ENCODE data around the gene PLD5.

Gene PLD5

GRCh38 chr1:242506724-242507123 lies 17.8 kb downstream of the PLD5 start:
- in situ Hi-C loops (cut with MboI; ENCODE audit: low sequenced_read_pairs) = no loop called here

GRCh38 chr1:242489545-242489944 lies 35.0 kb downstream of the PLD5 start:
- in situ Hi-C loops (cut with MboI; ENCODE audit: low sequenced_read_pairs) = no loop called here

- in situ Hi-C loops (cut with MboI; ENCODE audit: low sequenced_read_pairs) = no loop called here
Observed at GRCh38 chr1:242477944-242478343, 46.6 kb downstream of the PLD5 start.

GRCh38 chr1:242470774-242471173 lies 53.7 kb downstream of the PLD5 start:
- in situ Hi-C loops (cut with MboI; ENCODE audit: low sequenced_read_pairs) = loop anchor here (25.0 kb wide), 1 partner anchor 842 kb away; no protein-coding TSS in a partner anchor

GRCh38 chr1:242468784-242469183 lies 55.7 kb downstream of the PLD5 start:
- in situ Hi-C loops (cut with MboI; ENCODE audit: low sequenced_read_pairs) = loop anchor here (25.0 kb wide), 1 partner anchor 844 kb away; no protein-coding TSS in a partner anchor

- in situ Hi-C loops (cut with MboI; ENCODE audit: low sequenced_read_pairs) = loop anchor here (25.0 kb wide), 1 partner anchor 845 kb away; no protein-coding TSS in a partner anchor
Observed at GRCh38 chr1:242467556-242468145, 56.8 kb downstream of the PLD5 start.

- in situ Hi-C loops (cut with MboI; ENCODE audit: low sequenced_read_pairs) = loop anchor here (25.0 kb wide), 1 partner anchor 849 kb away; no protein-coding TSS in a partner anchor
Observed at GRCh38 chr1:242462867-242463266, 61.6 kb downstream of the PLD5 start.

GRCh38 chr1:242459740-242460139 lies 64.8 kb downstream of the PLD5 start:
- in situ Hi-C loops (cut with MboI; ENCODE audit: low sequenced_read_pairs) = loop anchor here (25.0 kb wide), 1 partner anchor 853 kb away; no protein-coding TSS in a partner anchor

GRCh38 chr1:242456726-242457269 lies 67.7 kb downstream of the PLD5 start:
- in situ Hi-C loops (cut with MboI; ENCODE audit: low sequenced_read_pairs) = loop anchor here (25.0 kb wide), 1 partner anchor 856 kb away; no protein-coding TSS in a partner anchor

- in situ Hi-C loops (cut with MboI; ENCODE audit: low sequenced_read_pairs) = loop anchor here (25.0 kb wide), 1 partner anchor 857 kb away; no protein-coding TSS in a partner anchor
Observed at GRCh38 chr1:242455052-242455361, 69.5 kb downstream of the PLD5 start.

- in situ Hi-C loops (cut with MboI; ENCODE audit: low sequenced_read_pairs) = loop anchor here (25.0 kb wide), 1 partner anchor 858 kb away; no protein-coding TSS in a partner anchor
Observed at GRCh38 chr1:242454262-242455051, 70.0 kb downstream of the PLD5 start.

- in situ Hi-C loops (cut with MboI; ENCODE audit: low sequenced_read_pairs) = loop anchor here (25.0 kb wide), 1 partner anchor 860 kb away; no protein-coding TSS in a partner anchor
Observed at GRCh38 chr1:242452573-242452972, 71.9 kb downstream of the PLD5 start.

- in situ Hi-C loops (cut with MboI; ENCODE audit: low sequenced_read_pairs) = loop anchor here (25.0 kb wide), 1 partner anchor 863 kb away; no protein-coding TSS in a partner anchor
Observed at GRCh38 chr1:242449661-242450060, 74.8 kb downstream of the PLD5 start.

GRCh38 chr1:242448910-242449645 lies 75.4 kb downstream of the PLD5 start:
- in situ Hi-C loops (cut with MboI; ENCODE audit: low sequenced_read_pairs) = no loop called here

GRCh38 chr1:242447689-242448088 lies 76.8 kb downstream of the PLD5 start:
- in situ Hi-C loops (cut with MboI; ENCODE audit: low sequenced_read_pairs) = no loop called here

GRCh38 chr1:242440757-242441156 lies 83.7 kb downstream of the PLD5 start:
- in situ Hi-C loops (cut with MboI; ENCODE audit: low sequenced_read_pairs) = no loop called here

GRCh38 chr1:242435200-242435599 lies 89.3 kb downstream of the PLD5 start:
- in situ Hi-C loops (cut with MboI; ENCODE audit: low sequenced_read_pairs) = no loop called here

- in situ Hi-C loops (cut with MboI; ENCODE audit: low sequenced_read_pairs) = no loop called here
Observed at GRCh38 chr1:242432491-242433095, 91.9 kb downstream of the PLD5 start.

GRCh38 chr1:242431786-242432185 lies 92.7 kb downstream of the PLD5 start:
- in situ Hi-C loops (cut with MboI; ENCODE audit: low sequenced_read_pairs) = no loop called here

- in situ Hi-C loops (cut with MboI; ENCODE audit: low sequenced_read_pairs) = no loop called here
Observed at GRCh38 chr1:242430956-242431355, 93.5 kb downstream of the PLD5 start.
